Activated CD4-positive, CD25-positive, alpha-beta regulatory T cell treated with anti-CD3 and anti-CD28 coated beads, Interleukin-2, amount 50 U/mL, for 16 hours (primary cell): ENCODE data around the gene ARMS2.

ENCODE experiments used
- DNase-seq: peaks from one replicate; pipeline ENCODE4 v3.0.0-alpha.2; 2020; ENCODE audit warnings: low read depth, low spot score

The ARMS2 gene

GRCh38 chr10:122450353-122450990, 4.0 kb upstream of the ARMS2 start:
- DNase-seq, result no peak

- DNase-seq, result no peak
Observed at GRCh38 chr10:122454071-122454470, 382 bp upstream of the ARMS2 start.

- DNase-seq, result no peak
Observed at GRCh38 chr10:122455376-122456079, 1.1 kb downstream of the ARMS2 start.

- no peak for DNase-seq
Observed at GRCh38 chr10:122457934-122458333, 3.5 kb downstream of the ARMS2 start.

- DNase-seq, result no peak
Observed at GRCh38 chr10:122458693-122459092, 4.2 kb downstream of the ARMS2 start.

GRCh38 chr10:122459561-122460273, 5.3 kb downstream of the ARMS2 start:
- no peak for DNase-seq

- DNase-seq, result no peak
Observed at GRCh38 chr10:122460891-122461293, 6.4 kb downstream of the ARMS2 start.

- DNase-seq, result no peak
Observed at GRCh38 chr10:122461367-122461728, 6.9 kb downstream of the ARMS2 start, which contains the start of gene HTRA1. Gene HTRA1 (plus strand): TSS chr10:122461553. CDS start chr10:122461653, 100 bp downstream.

- DNase-seq, result no peak
Observed at GRCh38 chr10:122461729-122462532, 7.5 kb downstream of the ARMS2 start.

GRCh38 chr10:122462533-122463465, 8.3 kb downstream of the ARMS2 start:
- DNase-seq, result no peak

GRCh38 chr10:122463466-122464249, 9.2 kb downstream of the ARMS2 start:
- no peak for DNase-seq

- DNase-seq, result no peak
Observed at GRCh38 chr10:122464250-122464510, 9.7 kb downstream of the ARMS2 start.

GRCh38 chr10:122464586-122464985, 10.1 kb downstream of the ARMS2 start:
- no peak for DNase-seq

GRCh38 chr10:122465401-122466040, 11.1 kb downstream of the ARMS2 start:
- DNase-seq, result no peak

GRCh38 chr10:122466951-122467381, 12.5 kb downstream of the ARMS2 start:
- no peak for DNase-seq

- DNase-seq, result no peak
Observed at GRCh38 chr10:122467701-122468100, 13.2 kb downstream of the ARMS2 start.

- no peak for DNase-seq
Observed at GRCh38 chr10:122468307-122468925, 14.0 kb downstream of the ARMS2 start.

- DNase-seq, result no peak
Observed at GRCh38 chr10:122468926-122469781, 14.7 kb downstream of the ARMS2 start.
